ENCODE data around the gene EPC2. TPM values are rescaled to one million over a fixed set of nuclear protein-coding genes. Genes with fewer than 3 reads are reported as not detected.

Gene EPC2
- polyA plus RNA-seq, 3 donors, result 1.4 to 19.2 (median 2.0) TPM

DNA sequence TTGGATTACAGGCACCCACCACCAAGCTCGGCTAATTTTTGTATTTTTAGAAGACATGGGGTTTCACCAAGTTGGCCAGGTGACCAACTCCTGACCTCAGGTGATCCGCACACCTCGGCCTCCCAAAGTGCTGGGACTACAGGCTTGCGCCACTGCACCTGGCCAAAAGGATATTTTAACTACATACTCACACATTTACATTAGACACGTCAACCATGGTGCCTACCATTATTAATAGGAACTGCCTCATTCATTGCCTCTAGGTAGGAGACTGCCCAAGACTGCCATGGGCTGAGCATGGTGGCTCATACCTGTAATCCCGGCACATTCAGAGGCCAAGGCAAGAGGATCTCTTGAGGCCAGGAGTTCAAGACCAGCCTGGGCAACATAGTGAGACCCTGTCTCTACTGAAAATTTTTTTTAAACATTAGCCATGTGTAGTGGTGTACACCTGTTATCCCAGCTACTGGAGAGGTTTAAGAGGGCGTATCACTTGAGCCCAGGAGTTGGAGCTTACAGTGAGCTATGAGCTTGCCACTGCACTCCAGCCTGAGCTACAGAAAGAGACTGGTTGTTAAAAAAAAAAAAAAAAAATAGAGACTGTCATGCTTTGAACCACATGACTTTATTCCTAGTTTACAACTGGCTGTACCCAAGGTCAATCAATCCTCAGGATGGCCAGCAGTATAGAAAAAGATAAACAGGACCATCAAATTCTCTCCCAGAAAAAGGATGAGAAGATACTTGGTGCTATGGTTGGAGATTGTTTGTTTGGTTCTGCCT lies 31.1 kb upstream of the EPC2 start:
- no peak overlapping the region for H3K4me3 Mint-ChIP-seq
- peak overlapping the region in 1 of 2 donors; percentile 88 for H3K27ac ChIP-seq (ENCODE audit: low read depth in 1 of 2, low read length in 2 of 2)
- intact Hi-C loops (cut with micrococcal nuclease), result loop anchor here in 1 of 2 donors (2.0 kb wide), 1 partner anchor 29 kb away; no protein-coding TSS in a partner anchor
- no peaks in the 10 kb centered on the region for H3K36me3 Mint-ChIP-seq
- peak overlapping the region in 1 of 3 experiments; percentile 57 for H3K4me3 ChIP-seq (replicated peaks in 1 of 3; ENCODE audit: low read depth in 2 of 3, low read length in 3 of 3)
- H2AFZ ChIP-seq (ENCODE audit: insufficient read depth, low read depth, low read length, poor library complexity, severe bottlenecking), result peak overlapping the region; percentile 62
- peak overlapping the region; percentile 23 to 94 (median 92) for H3K27ac Mint-ChIP-seq
- no peaks in the 10 kb centered on the region for H3K27me3 ChIP-seq (ENCODE audit: control insufficient read depth in 2 of 2, insufficient read depth in 2 of 2, low read length in 2 of 2)
- WGBS (ENCODE audit: insufficient coverage), result 100% methylated on average over 6 of the region's 7 CpGs
- no peak for DNase-seq
- no peaks in the 10 kb centered on the region for H4K20me1 ChIP-seq (ENCODE audit: insufficient read depth, low read length)
- H3K27me3 Mint-ChIP-seq (ENCODE audit: low read depth in 3 of 3), result no peaks in the 10 kb centered on the region
- H3K9me3 Mint-ChIP-seq, result peaks cover 0 to 1% (median 0%) of the 10 kb centered on the region in 7 donors
- no peak overlapping the region for H3K4me2 ChIP-seq (replicated peaks; ENCODE audit: extremely low read depth, low read length, poor library complexity, severe bottlenecking)
- H3K9ac ChIP-seq (ENCODE audit: insufficient read depth, low read length, poor library complexity, severe bottlenecking), result peak overlapping the region; percentile 38
- no peaks in the 10 kb centered on the region for H3K79me2 ChIP-seq (ENCODE audit: insufficient read depth, low read length)
- H3K4me1 Mint-ChIP-seq, result peaks cover 28% of the 10 kb centered on the region
- no peaks in the 10 kb centered on the region for H3K9me3 ChIP-seq (replicated peaks in 1 of 2; ENCODE audit: control insufficient read depth in 1 of 2, insufficient read depth in 1 of 2, low read length in 2 of 2)
- H3K4me1 ChIP-seq (ENCODE audit: control insufficient read depth in 1 of 2, insufficient read depth in 2 of 2, low read length in 2 of 2), result peaks cover 24 to 26% of the 10 kb centered on the region in 2 donors
- TF ChIP-seq, protein P1, sequence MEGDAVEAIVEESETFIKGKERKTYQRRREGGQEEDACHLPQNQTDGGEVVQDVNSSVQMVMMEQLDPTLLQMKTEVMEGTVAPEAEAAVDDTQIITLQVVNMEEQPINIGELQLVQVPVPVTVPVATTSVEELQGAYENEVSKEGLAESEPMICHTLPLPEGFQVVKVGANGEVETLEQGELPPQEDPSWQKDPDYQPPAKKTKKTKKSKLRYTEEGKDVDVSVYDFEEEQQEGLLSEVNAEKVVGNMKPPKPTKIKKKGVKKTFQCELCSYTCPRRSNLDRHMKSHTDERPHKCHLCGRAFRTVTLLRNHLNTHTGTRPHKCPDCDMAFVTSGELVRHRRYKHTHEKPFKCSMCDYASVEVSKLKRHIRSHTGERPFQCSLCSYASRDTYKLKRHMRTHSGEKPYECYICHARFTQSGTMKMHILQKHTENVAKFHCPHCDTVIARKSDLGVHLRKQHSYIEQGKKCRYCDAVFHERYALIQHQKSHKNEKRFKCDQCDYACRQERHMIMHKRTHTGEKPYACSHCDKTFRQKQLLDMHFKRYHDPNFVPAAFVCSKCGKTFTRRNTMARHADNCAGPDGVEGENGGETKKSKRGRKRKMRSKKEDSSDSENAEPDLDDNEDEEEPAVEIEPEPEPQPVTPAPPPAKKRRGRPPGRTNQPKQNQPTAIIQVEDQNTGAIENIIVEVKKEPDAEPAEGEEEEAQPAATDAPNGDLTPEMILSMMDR (IDR thresholded peaks at IDR 0.05), result no peak
- no peaks in the 10 kb centered on the region for H3K36me3 ChIP-seq (replicated peaks in 1 of 2; ENCODE audit: control insufficient read depth in 1 of 2, insufficient read depth in 2 of 2, low read length in 2 of 2)

DNA sequence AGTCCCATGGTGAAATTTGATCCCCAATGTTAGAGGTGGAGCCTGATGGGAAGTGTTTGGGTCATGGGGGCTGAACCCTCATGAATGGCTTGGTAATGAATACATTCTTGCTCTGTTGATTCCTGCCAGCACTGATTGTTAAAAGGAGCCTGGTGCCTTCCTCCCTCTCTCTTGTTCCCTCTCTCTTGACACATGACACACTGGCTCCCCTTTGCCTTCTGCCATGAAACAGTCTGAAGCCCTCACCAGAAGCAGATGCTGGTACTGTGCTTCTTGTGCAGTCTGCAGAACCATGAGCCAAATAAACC lies 30.6 kb upstream of the EPC2 start:
- intact Hi-C loops (cut with micrococcal nuclease), result loop anchor here in 1 of 2 donors (2.0 kb wide), 1 partner anchor 29 kb away; no protein-coding TSS in a partner anchor
- no peaks in the 10 kb centered on the region for H3K79me2 ChIP-seq (ENCODE audit: insufficient read depth, low read length)
- peaks cover 24 to 26% of the 10 kb centered on the region in 2 donors for H3K4me1 ChIP-seq (ENCODE audit: control insufficient read depth in 1 of 2, insufficient read depth in 2 of 2, low read length in 2 of 2)
- H3K9me3 Mint-ChIP-seq, result peaks cover 0 to 1% (median 0%) of the 10 kb centered on the region in 7 donors
- peaks cover 28% of the 10 kb centered on the region for H3K4me1 Mint-ChIP-seq
- peak overlapping the region in 1 of 2 donors; percentile 31 for H3K4me3 Mint-ChIP-seq
- H3K27me3 ChIP-seq (ENCODE audit: control insufficient read depth in 2 of 2, insufficient read depth in 2 of 2, low read length in 2 of 2), result no peaks in the 10 kb centered on the region
- no peaks in the 10 kb centered on the region for H3K36me3 ChIP-seq (replicated peaks in 1 of 2; ENCODE audit: control insufficient read depth in 1 of 2, insufficient read depth in 2 of 2, low read length in 2 of 2)
- peak in 2 of 3 donors; percentile 1 to 3 for DNase-seq
- H3K4me3 ChIP-seq (replicated peaks in 1 of 3; ENCODE audit: low read depth in 2 of 3, low read length in 3 of 3), result peak overlapping the region in 1 of 3 experiments; percentile 57
- H3K27me3 Mint-ChIP-seq (ENCODE audit: low read depth in 3 of 3), result no peaks in the 10 kb centered on the region
- H3K27ac Mint-ChIP-seq, result peak overlapping the region; percentile 87 to 94 (median 92)
- no peaks in the 10 kb centered on the region for H3K36me3 Mint-ChIP-seq
- peak overlapping the region; percentile 38 for H3K9ac ChIP-seq (ENCODE audit: insufficient read depth, low read length, poor library complexity, severe bottlenecking)
- H3K27ac ChIP-seq (ENCODE audit: low read depth in 1 of 2, low read length in 2 of 2), result peak overlapping the region in 1 of 2 donors; percentile 88
- TF ChIP-seq, protein P1 (IDR thresholded peaks at IDR 0.05), result no peak
- H4K20me1 ChIP-seq (ENCODE audit: insufficient read depth, low read length), result no peaks in the 10 kb centered on the region
- H3K4me2 ChIP-seq (replicated peaks; ENCODE audit: extremely low read depth, low read length, poor library complexity, severe bottlenecking), result peak overlapping the region; percentile 65
- peak overlapping the region; percentile 62 for H2AFZ ChIP-seq (ENCODE audit: insufficient read depth, low read depth, low read length, poor library complexity, severe bottlenecking)
- no peaks in the 10 kb centered on the region for H3K9me3 ChIP-seq (replicated peaks in 1 of 2; ENCODE audit: control insufficient read depth in 1 of 2, insufficient read depth in 1 of 2, low read length in 2 of 2)
